GM19239 (cell line): ENCODE data around the gene TNRC6B.
"Not testable (repeated sequence)": the region's sequence is repeated elsewhere in the genome, so short reads cannot be mapped to it uniquely, and the experiment has no call there.

Experiments used
- DNase-seq: peaks from one replicate; pipeline ENCODE4 v3.0.0; 2011; ENCODE audit warnings: low spot score; ENCODE audit not compliant: insufficient read length
- FAIRE-seq: peaks from 2 replicates; lab custom pipeline; 2011; peaks lifted over from hg19 to GRCh38; lab: Jason Lieb, UNC

TNRC6B gene, protein sequence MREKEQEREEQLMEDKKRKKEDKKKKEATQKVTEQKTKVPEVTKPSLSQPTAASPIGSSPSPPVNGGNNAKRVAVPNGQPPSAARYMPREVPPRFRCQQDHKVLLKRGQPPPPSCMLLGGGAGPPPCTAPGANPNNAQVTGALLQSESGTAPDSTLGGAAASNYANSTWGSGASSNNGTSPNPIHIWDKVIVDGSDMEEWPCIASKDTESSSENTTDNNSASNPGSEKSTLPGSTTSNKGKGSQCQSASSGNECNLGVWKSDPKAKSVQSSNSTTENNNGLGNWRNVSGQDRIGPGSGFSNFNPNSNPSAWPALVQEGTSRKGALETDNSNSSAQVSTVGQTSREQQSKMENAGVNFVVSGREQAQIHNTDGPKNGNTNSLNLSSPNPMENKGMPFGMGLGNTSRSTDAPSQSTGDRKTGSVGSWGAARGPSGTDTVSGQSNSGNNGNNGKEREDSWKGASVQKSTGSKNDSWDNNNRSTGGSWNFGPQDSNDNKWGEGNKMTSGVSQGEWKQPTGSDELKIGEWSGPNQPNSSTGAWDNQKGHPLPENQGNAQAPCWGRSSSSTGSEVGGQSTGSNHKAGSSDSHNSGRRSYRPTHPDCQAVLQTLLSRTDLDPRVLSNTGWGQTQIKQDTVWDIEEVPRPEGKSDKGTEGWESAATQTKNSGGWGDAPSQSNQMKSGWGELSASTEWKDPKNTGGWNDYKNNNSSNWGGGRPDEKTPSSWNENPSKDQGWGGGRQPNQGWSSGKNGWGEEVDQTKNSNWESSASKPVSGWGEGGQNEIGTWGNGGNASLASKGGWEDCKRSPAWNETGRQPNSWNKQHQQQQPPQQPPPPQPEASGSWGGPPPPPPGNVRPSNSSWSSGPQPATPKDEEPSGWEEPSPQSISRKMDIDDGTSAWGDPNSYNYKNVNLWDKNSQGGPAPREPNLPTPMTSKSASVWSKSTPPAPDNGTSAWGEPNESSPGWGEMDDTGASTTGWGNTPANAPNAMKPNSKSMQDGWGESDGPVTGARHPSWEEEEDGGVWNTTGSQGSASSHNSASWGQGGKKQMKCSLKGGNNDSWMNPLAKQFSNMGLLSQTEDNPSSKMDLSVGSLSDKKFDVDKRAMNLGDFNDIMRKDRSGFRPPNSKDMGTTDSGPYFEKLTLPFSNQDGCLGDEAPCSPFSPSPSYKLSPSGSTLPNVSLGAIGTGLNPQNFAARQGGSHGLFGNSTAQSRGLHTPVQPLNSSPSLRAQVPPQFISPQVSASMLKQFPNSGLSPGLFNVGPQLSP (N-terminal part only)

DNA sequence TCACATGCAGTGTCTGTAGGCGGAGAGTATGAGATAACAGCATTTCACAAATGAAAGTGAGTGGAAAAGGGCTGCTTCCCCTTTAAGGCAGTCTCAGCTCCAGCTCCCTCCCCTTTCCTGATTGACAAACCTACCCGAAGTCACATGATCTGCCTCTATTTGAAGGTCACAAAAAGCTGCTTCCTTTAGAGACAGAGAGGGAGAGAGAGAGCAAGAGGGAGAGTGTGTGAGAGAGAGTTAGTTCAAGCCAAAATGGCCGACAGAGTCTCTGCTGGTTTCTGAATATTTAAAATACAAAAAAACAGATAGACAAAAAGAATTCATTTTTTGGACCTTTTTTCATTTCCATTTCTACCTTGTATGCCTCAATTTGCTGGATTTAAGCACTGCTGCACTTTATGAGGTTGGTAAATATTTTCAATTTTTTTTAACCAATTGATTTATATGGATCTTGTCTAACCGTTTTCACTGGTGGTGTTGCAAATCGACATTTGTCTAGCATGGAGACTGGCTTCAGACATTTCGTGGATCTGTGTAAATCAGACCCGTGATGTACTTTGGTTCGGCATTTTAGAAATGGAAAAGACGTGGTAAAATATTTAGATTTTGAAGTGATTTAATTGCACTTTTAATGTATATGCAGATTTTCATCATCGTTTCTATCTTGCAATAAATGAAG is at the start of gene TNRC6B:
Gene TNRC6B, plus strand, starts transcription at position 188 of the 679 bp plus-strand sequence. Its CDS starts 211 bp downstream, at position 399.
- peak; percentile 74 for DNase-seq
- peak; percentile 99 for FAIRE-seq

DNA sequence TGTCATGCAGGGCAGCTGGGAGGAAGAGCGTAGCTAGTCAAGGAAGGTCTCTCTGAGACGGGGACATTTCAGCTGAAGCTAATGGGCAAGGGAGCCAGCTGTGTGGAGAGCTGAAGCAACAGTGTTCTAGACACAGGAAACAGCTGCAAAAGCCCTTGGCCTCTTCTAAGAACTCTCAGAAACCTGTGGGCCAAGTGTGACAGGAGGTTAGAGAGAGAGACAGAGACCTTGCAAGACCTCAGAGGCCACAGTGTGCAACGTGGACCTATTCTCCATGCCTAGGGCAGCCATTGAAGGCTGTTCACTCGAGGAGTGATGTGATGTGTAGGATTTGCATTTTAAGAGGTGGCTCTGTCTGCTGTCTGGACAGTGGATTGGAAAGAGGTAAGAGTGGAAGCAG is 48.7 kb upstream of the TNRC6B start:
- DNase-seq, result peak; percentile 34
- FAIRE-seq, result peak; percentile 84

DNA sequence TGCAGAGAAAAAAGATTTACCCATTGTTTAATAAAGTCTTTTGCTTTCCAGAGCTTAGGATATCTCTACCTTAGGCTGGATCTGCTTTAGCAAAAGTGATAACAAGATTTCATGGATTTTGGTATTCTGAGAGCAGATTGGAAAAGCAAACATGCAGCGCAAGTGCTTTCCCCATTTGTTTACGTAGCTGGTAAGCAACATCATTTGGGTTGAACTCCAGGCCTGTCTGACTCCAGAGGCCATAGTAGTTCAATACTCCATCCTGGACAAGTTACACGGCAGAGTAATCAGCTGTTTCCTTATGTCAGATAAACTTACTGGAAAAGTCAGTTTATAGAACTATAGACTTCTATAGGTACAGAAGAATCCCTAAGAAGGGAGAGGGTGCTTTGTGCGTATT is 40.6 kb upstream of the TNRC6B start:
- no peak for FAIRE-seq
- no peak for DNase-seq

DNA sequence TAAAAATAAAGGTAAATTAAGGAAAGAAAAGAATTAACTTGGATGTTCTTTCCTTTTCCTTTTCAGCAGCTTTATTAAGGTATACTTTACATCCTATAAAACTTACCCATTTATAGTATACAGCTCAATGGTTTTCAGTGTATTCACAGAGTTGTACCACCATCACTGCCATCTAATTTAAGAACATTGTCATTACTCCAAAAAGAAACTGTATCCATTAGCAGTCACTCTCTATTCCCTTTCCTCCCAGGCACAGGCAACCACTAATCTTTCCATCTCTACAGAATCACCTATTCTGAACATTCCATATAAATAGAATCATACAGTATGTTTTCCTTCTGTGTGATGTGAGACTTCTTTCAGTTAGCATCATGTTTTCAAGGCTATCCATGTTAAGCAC is 38.9 kb upstream of the TNRC6B start:
- DNase-seq (no peak), FAIRE-seq (no peak)

DNA sequence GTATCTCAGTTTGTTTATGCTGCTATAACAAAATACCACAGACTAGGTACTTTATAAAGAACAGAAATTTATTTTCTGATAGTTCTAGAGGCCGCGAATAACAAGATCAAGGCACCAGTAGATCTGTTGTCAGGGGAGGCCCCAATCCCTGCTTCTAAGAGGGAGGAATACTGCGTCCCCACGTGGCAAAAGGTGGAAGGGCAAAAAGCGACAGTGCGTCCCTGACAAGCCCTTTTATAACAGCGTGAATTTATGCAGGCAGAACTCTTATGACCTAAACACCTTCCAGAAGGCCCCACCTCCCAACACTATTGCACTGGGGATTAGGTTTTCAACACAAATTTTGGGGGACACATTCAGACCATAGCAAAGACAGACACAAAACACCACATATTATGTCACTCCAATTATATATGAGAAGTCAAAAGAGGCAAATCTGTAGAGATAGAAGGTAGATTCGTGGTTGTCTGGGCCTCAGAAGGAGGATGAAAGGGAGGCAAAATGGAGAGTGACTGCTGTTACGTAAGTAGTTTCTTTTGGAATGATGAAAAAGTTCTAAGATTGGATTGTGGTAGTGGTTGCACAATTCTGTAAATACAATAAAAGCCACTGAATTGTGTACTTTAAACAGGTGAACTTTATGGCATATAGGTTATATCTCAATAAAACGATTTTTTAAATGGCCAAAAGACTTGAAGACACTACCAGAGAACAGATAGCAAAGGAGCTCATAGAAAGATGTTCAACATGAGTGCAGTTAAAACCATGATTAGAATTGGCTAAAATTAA is 30.1 kb upstream of the TNRC6B start:
- FAIRE-seq (no peak), DNase-seq (no peak)

DNA sequence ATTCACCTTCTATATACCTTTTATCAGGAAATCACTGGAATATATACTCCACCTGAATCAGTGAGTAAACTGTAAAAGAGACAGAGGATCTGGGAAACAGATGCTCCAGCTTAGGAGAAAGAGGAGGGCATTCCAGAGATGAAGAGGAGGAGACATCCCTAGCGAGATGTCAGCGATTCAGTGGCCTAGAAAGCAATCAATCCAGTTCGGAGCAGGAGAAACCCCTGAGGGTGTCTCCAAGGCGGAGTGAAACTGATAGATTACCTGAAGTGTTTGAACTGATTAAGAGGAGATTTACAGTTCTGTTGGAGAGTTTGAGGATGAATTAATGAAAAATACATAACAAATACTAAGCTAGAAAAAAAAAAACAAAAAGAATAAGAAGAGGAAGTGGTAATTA is 24.5 kb upstream of the TNRC6B start:
- DNase-seq, result no peak
- FAIRE-seq, result no peak

DNA sequence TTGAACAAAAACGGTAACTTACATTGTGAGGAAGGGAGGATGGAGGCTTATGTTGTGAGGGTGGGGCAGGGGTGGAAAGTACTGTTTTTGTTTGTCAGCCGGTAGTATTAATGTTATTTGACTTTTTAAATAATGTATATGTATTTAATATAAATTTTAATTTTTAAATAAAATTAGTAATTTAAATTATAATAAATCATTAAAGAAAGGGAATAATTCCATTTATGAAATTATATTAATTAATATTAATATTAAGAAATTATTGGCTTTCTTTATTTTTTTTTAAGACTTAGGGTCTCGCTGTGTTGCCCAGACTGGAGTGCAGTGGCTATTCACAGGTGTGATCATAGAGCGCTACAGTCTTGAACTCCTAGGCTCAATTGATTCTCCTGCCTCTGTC is 24.0 kb upstream of the TNRC6B start:
- FAIRE-seq (no peak), DNase-seq (no peak)

DNA sequence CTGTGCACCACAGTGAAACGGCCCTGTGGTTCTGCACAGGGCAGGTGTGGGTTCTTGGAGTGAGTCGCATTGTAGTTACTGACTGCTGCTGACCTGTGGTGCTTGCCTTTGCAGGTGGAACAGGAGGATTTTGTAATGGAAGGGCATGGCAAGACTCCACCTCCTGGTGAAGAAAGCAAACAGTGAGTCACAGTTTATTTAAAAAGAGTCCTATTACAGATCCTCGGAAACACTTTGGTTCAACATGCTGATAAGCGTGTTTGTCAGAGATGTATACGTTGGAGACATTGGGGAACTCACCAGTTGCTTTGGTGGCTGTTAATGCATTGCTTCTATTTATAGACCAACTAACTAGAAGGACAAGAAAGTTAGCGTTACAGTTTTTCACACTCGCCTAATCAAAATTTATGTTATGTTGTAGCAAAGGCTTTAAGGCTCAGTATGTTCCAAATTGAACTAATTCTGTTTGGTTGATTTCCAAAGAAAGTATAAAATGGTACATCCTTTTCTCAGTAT is 21.7 kb upstream of the TNRC6B start:
- FAIRE-seq (no peak), DNase-seq (no peak)

DNA sequence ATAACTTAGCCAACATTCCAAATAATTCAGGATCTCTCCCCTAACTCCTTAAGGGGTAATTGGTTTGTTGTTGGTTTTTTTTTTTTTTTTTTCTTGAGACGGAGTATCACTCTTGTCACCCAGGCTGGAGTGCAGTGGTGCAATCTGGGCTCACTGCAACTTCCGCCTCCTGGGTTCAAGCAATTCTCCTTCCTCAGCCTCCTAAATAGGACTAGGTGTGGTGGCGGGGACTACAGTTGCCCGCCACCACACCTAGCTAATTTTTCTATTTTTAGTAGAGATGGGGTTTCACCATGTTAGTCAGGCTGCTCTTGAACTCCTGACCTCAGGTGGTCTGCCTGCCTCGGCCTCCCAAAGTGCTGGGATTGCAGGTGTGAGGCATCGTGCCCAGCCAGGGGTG is 21.0 kb upstream of the TNRC6B start:
- not testable (repeated sequence) for FAIRE-seq, DNase-seq

DNA sequence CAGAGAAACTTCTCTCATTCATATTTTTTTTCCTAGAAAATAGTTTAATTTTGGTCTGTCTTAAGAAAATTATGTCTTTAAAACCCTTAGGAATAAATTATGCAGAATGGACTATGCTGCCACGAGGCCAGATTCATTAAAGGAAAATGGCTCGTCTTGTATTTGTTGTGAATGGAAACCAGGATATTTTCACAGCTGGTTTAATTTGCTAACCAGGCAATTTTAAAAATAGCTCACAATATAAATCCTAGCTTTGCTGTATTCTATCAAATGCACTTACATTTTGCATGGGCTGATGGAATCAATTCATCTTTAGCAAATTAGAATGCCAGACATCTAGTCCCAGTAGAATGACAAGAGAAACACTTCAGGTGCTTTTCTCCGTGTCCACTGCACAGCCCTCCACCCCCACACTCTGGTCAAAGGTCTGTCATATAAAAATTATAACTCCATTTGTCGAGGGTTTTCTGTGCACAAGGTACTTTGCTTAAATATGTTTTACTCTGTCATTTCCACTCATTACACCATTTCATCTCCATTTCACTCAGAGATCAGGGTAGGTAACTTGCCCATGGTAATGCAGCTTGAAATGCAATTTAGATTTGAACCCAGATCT is 20.3 kb upstream of the TNRC6B start:
- DNase-seq, result no peak
- no peak for FAIRE-seq

DNA sequence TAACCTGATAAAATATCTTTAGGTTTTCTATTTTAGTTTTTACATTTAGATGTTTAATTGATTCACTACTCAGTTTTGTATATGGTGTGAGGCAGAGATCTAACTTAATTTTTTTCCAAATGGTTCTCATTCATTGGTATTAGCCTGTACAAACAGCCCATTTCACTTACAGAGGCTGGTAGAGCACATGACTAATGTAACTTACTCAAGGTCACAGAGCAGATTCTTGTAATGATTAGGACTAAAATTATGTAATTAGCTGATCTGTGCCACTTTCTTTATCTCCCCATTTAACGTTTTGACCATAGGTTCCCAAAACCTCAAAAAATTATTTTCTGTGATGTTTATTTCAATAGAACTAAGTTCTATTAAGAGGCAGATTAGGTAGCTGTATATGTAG is 16.5 kb upstream of the TNRC6B start:
- FAIRE-seq (no peak), DNase-seq (no peak)

DNA sequence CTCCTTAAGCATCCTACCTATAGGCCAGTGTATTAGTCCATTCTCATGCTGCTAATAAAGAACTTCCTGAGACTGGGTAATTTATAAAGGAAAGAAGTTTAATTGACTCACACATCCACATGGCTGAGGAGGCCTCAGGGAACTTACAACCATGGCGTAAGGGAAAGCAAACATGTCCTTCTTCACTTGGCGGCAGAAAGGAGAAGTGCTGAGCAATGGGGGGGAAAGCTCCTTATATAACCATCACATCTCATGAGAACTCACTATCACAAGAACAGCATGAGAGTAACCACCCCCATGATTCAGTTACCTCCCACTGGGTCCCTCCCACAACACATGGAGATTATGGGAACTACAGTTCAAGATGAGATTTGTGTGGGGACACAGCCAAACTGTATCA is 12.2 kb upstream of the TNRC6B start:
- not testable (repeated sequence) for FAIRE-seq, DNase-seq

DNA sequence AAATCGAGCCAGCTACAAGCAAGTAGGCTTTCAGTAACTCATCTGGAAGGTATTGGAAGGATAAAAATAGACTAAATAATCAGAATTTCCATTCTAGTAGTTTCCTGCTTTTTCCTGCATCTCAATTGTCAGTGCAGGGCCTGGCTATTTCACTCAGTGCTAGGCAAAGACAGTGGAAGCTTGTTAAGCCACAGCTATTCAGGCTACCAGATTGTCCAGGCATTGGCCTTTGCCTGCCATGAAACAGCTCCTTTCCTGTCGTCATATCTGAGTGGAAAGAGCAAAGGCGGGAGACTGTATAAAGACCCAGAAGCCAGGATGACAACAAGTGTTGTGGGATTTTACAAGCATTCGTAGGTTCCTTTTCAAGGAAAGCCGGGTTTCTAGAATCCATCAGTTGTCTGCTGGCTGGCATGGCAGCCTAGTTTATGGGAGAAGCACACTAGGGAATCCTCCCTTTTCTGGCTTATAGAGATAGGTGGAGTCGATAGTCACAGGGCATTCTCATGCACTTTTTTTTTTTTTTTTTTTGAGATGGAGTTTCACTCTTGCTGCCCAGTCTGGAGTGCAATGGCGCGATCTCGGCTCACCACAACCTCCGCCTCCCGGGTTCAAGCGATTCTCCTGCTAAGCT is 2.0 kb upstream of the TNRC6B start:
- FAIRE-seq, result no peak
- no peak for DNase-seq

DNA sequence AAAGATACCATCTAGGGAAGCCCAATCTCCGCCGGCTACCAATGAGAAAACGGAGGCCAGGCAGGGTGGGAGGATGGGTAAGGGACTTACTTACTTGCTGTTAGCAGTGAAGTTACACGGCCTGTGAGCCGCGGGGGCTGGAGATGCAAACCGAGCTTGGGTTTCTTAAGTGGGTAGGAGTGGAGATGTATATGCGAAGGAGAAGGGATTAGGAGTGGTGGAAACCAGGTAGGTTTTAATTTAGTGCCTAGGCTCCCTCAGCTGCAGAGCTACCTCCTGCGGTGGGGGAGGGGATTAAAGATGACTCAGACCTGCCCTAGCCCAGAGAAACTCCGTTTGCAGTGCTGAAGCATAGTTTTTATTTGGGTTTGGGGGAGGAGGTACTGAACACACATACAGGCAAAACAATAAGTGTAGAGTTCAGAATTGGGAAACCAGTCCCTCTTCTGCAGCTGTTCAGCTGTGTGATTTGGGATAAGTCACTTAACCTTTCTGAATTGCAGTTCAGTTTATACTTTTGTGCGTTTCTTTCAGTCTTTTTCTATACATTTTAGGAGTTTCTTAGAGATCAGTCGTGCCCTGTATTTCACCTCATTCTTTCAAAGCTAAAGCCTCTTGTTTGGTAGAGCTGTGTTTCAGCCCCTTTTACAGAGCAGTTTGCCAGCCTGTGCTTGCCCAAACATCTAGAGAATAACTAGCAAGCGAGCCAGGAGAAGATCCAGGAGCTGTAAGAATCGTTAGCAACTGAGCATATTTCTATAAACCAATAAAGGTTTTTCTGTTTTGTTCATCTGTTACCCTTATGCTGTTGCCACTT is 596 bp upstream of the TNRC6B start:
- DNase-seq, result no peak
- FAIRE-seq, result no peak

DNA sequence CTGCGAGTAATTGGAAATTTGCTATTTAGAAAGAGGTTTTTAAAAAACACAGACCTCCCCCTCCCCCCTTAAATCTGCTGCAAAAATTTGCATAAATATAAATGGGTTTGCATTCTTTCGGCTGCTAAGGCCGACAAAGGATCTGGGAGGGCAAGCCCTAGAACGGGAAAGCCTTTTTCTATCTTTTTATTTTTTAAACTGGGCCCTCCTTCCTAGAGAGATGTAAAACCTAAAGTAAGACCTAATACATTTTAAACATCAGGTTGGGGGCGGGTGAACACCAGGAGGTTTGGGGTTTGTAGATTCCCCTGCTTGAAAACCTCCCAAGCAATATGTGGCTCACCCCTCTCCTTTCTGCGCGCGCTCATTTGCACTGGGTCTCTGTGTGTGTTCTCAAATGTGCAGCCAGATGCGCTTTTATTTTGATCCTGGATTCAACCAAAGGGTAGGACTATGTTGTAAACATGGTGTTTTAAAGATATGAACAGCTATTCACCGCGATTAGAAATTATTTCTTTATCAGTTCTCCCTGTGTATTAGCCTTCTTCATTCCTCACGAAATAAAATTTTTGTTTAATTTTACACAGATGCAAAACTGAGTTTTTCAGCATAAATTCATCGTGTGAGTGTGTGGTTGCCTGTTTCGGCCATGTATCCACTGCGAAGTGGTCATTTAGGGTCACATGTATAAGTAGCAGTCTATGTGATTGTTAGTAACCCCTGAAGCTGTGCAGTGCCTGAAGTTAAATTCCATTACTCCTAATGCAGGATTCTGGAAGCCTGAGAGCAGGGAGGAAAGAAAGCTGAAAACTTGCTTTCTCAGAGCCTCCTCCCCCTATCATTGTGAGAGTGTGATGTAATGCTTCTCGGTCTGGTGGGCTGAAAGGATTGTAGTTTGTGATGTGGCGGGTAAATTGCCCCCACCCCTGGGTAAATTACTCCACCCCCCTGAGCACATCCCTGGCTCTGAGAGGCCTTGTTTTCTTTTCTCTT is 988 bp downstream of the TNRC6B start:
- DNase-seq (no peak), FAIRE-seq (peak; percentile 76)

DNA sequence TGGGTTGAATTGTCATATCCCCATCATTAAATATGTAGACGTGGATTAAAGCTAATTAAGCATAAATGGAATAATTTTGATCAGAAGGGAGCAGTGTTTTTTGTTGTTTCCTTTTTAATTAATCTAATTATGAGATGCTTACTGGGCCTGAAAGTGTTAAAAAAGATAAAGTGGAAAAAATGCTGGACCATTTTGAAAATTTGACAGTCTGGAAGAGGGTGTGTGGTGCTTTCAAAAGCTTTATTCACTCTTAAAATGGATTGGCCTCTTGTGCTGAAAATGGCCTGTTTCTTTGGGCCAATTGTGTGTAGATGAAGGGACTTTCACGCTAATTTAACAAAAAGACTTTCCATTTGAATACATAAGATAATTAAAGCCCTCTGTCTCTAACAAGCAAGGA is 1.8 kb downstream of the TNRC6B start:
- DNase-seq (no peak), FAIRE-seq (no peak)
